ENCODE measurements around the gene CHMP4A.

CHMP4A gene, protein sequence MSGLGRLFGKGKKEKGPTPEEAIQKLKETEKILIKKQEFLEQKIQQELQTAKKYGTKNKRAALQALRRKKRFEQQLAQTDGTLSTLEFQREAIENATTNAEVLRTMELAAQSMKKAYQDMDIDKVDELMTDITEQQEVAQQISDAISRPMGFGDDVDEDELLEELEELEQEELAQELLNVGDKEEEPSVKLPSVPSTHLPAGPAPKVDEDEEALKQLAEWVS

GRCh38 chr14:24212924-24213865 is at the start of gene CHMP4A:
Gene CHMP4A (minus strand): TSS chr14:24213488. CDS start chr14:24213439, 49 bp downstream.
- peak; percentile 94 for DNase-seq (ENCODE audit: low read depth)

DNA sequence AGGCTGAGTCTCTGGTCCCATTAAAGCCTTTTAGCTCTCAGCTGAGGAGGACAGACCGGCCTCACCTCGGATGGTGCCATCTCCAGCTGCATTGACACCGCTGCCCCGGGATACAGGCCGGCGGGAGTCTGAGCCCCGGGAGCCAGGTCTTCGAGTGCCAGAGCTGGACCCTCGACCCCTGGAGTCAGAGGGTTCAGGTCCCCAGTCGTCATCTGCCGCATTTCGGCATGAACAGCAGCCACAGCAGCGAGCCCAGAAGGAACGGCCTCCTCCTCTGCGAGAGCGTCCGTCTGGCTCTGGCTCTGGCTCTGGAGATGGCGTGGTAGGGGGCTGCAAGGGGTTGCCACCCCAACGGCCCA is 48.7 kb upstream of the CHMP4A start:
- no peak for DNase-seq (ENCODE audit: low read depth)

DNA sequence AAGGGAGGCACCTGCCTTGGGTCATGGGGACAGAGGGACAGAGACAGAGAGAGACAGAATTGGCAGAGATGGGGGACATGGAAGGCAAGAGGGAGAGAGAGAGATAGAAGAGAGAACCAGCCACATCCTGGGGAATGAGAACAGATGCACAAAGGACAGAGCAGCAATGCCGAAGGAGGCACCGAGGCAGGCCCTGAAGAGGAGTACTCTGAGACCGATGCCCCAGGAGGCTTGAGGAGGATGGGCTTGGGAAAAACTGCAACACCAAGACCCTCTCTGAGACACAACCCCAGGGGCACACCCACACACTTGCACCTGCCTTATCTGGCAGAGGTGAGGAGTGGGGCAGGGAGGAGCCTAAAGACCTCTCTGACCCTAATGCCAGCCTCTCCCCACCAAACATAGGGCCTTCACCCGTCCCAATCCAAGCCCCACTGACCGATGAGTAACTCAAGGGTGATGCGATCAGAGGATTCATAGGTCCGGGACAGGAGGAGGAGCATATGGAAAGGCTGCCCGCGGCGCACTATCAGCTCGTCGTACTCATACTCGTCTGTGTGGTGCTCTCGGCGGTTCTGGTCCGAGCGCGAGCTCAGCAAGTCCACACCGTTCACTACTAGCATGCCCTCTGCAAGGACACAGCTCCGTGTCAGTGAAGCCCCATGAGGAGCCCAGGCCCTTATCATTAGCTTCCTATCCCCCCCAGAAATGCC is 48.1 kb upstream of the CHMP4A start:
- DNase-seq (ENCODE audit: low read depth): no peak

DNA sequence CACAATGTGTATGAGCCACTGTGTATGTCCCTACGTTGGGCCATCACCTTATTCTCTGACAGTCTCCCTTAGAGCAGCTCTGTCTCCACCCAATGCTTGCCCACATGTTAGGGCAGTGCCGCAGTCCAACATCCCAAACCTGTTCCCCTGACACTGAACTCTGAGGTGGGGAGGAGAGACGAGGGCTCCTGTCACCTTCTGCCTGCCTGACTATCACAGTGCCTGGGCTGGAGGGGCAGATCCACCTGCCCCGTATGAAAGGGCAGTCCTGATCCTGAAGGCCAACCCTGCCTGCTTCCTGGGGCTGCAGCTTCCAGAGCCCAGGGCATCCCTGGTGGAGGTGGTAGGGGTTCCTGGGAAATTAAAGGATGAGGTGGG is 47.5 kb upstream of the CHMP4A start:
- DNase-seq (ENCODE audit: low read depth): no peak

DNA sequence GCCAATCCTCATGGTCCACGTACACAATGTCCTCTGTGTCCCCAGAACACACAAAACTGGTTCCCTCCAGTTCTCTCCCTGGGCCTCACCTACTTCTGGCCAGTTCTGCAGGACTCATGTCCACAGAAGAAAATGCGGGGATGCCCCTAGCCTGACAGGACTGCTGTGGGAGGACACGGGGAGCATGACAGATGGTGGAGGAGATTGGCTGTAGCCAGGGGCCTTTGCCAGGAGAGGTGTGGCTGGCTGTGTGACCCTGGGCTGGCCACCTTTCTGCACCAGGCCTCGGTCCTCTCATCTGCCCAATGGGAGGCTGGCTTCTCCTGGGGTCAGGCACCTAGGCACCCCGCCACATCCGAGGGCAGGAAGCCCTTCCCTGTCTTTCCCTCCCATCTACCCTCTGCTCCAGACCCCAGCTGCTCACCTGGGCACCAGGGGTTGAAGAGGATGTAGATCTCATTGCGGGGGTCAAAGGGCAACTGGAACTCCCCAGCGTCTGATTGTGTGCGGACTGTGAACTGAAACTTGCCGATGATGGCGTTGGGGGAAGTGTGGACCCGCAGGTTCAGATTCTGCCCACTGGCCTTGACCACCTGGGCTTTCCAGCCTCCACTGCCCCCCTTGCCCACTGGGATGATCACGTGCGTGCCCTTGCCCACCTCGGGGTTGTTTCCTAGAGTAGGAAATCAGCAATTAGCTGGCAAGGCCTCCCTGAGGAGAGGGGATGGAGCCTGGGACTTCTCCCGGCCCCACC is 46.9 kb upstream of the CHMP4A start:
- no peak for DNase-seq (ENCODE audit: low read depth)

- no peak for DNase-seq (ENCODE audit: low read depth)
Measured at GRCh38 chr14:24259282-24260025, 46.2 kb upstream of the CHMP4A start.

DNA sequence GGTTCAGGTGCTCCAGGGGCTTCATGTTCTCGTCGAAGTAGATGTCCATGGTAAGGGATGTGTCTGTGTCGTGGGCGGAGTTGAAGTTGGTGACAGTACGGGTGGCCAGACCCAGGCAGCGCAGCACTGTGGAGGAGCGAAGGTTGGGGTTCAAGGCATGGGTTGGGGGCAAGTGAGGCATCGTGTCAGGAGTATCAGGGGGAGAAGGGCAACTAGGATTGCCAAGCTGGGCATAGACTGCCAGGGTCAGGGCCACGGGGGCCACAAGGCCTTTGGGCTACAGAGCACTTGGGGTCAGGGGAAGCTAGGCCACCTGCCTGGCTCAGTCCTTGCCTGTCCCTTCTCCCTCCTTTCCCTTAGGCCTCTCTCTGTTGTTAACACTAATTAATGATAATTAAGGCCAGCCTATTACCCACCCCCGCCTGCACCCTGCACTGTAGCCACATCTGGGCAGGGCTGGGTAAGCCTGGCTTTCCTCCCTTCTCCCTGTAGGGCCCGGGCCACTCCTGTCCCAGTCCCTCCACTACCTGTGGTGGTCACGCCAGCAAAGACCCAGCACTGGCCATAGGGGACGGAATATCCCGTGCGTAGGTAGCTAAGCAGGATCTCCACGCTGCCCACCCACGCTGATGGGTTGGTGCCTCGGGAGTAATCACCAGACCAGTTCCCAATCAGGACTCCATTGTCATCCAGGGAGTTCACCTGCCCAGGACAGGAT is 45.4 kb upstream of the CHMP4A start:
- no peak for DNase-seq (ENCODE audit: low read depth)

DNA sequence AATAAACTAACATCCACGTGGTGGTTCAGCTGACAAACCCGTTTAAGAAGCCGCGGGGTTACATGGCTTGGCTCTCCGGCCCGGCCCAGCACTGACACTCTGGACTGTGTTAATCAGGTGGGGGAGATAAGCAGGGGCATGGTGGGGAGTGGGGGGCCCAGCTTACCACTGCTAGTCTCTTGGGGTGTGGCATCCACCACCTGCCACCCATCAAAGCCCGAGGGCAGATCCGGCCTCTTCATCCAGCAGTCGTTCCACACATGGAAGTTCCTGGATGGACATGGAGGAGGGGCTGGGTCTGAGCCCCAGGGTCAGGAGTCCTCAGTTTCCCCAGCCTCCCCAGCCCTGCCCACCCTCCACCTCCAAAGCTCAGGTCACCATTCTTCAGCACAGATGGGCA is 44.8 kb upstream of the CHMP4A start:
- DNase-seq (ENCODE audit: low read depth): no peak

- no peak for DNase-seq (ENCODE audit: low read depth)
Measured at GRCh38 chr14:24256960-24257359, 43.7 kb upstream of the CHMP4A start.

DNA sequence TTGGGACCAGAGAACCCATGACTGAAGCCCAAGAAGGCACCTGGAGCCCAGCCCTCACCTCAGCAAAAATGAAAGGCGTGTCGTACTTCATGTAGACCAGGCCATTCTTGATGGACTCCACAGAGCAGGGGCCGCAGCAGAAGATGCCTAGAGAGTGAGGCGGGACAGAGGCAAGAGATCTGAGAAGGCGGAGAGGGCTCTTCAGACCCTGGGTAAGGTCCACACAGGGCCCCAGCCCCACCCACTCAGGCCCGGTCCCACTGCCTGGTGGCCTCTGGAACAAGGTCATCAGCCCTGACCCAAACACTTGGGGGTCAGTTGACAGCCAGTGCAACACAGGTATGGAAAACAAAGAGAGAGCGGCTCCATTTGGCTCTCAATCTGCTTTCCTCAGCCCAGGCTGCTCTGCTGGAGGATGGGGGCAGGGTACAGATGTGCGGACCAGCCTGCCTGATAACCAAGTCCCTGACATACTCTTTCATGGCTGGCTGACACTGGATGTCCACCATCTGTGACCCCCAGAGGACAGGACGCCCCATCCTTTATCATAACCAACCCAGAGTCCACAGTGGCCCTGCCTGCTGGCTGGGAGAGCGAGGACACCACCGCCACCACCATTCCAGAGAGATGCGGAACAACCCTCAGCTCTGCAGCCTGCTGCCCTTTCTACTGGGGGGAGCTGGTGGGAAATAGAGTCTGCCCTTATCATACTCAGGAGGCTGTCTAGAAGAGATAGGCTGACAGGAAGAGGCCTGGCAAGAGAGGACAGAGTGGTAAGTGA is 42.8 kb upstream of the CHMP4A start:
- DNase-seq (ENCODE audit: low read depth): no peak

DNA sequence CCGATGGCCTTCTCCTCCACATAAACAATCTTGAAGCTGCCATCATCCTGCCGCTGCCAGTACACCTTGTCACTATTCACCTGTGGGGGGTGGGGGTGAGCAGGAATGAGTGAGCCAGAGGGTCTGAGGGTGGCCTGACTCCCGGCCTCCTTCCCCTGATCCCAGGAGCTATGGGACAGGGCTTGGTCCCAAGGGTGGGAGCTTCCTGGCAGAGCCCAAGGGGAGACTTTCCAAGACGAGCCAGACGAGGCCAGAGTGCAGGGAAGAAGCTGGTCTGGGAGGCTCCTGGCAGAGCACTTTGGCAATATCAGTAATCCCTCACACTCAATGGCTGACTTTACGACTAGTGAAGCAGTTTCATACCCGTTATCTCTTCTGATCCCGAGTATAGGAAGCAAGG is 42.1 kb upstream of the CHMP4A start:
- no peak for DNase-seq (ENCODE audit: low read depth)

DNA sequence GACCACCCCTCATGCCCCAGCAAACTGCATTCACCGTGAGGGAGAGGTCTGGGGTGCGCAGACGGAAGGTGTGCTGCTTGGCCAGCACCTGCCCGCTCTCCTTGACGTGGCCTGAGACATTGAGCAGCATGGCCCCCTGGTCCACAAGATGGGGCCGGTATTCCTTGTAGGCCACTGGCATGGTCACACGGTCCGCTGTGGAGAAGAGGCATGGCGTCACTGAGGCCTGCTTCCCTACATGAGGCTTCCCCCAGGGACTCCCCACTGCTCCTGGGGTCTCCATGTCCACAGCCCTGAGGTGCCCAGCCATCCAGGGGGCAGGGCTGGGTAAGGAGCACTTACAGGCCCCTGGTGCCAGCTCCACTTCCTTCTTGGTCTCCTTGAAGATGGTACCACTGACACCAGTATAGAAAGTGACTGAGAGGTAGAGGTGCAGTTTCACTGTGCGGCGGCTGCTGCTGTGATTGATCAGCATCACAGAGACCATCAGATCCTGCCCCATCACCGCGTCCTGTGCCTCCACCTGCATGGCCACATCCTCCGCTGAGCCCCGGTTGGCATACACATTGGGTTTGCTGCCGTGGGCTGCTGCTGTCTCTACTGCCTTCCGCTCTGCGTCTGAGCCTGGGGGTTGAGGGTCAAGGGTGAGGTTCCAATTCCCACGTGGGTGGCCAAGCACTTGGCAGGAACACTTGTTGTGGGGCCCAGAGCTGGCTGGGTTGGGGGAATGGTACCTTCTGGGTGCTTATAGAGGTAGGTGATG is 41.5 kb upstream of the CHMP4A start:
- DNase-seq (ENCODE audit: low read depth): no peak

GRCh38 chr14:24253936-24254335 is 40.6 kb upstream of the CHMP4A start:
- no peak for DNase-seq (ENCODE audit: low read depth)

DNA sequence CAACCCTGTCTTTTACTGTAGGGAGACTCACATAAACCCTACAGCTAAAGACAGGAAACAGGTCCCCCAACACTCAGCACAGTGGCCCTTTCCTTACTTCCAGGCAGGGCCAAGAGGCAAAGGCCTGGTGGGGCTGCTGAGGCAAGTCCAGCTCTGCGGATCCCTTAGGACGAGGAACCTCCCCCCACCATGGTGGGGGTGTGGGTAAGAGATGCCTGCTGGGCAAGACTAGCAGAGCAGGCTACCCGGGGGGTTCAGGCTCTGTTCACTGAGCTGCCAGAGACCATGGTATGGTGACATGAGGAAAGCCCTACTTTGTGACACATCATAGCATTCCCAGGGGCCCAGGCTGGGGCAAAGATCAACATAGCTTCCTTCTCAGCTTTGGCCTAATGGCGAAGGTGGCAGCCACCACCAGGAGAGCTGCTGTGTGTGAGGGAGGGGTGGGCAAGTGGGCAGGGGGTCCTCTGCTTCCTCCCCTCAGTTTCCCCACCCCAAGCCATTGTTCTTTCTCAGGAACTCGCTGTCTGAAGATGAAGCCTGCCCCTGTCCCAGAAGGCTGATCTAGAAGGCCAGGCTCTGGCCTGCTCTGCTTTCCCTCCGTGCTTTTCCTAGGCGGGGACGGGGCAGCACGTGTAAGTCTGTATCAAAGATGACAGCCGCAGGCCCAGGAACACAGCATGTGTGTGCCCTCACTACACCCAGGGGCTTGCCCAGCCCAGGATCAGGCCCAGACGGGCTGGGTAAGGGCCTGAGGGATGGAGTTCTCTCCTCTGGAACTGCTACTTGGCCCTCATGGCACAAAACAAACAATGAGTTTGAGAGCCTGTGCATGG is 39.2 kb upstream of the CHMP4A start:
- DNase-seq (ENCODE audit: low read depth): no peak

- DNase-seq (ENCODE audit: low read depth): no peak
Measured at GRCh38 chr14:24251880-24252288, 38.6 kb upstream of the CHMP4A start.

DNA sequence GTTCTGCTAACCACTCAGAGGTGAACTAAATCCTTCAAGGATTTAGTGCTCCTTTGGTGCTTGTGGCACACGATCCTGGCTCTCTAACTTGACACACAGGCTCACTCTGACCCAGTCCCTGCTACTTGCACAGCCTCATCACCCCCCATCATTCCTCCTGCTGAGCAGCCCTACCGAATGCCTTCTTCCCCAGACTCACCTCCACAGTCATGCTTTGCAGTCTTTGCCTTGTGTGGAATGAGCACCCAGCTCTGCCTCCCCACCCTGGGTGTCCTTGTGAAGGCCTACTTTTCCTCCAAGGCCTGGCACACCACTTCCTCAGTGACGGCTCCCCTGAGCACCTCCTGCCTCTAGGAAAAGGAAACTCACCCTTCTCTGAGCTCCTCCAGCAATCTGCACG is 37.1 kb upstream of the CHMP4A start:
- no peak for DNase-seq (ENCODE audit: low read depth)

GRCh38 chr14:24249230-24250021 is 36.1 kb upstream of the CHMP4A start:
- DNase-seq (ENCODE audit: low read depth): no peak

All from activated T-cell treated with anti-CD3 and anti-CD28 coated beads for 24 hours (primary cell).